Keratinocyte (primary cell): Measurements from ENCODE around the gene SPPL3.

Source experiments
- CTCF ChIP-seq, 3 experiments: IDR thresholded peaks in 1 of 3; conservative IDR thresholded peaks in 1 of 3; optimal IDR thresholded peaks in 1 of 3; 2 replicates in 2 of 3; 3 replicates in 1 of 3; pipeline versions ENCODE3 to v1.5.1; 2011; ENCODE audit warnings: low read length in 3 of 3, mild to moderate bottlenecking in 3 of 3, moderate library complexity in 2 of 3, control low read depth in 1 of 3, inconsistent platforms in 1 of 3; ENCODE audit not compliant: insufficient read depth in 2 of 3; ENCODE audit errors: extremely low read depth in 1 of 3
- EZH2 ChIP-seq: IDR thresholded peaks from one replicate; pipeline ENCODE4 v1.6.1; 2012; ENCODE audit warnings: inconsistent platforms, mild to moderate bottlenecking, low read length, moderate library complexity

GRCh38 chr12:120775862-120776552 is 128.2 kb downstream of the SPPL3 start:
- peak in 1 of 3 experiments; percentile 10 for TF ChIP-seq CTCF (optimal IDR thresholded peaks at IDR 0.05 in 1 of 3, IDR thresholded peaks at IDR 0.05 in 1 of 3, conservative IDR thresholded peaks at IDR 0.05 in 1 of 3; ENCODE audit: extremely low read depth in 1 of 3, insufficient read depth in 2 of 3, low read length in 3 of 3)
- TF ChIP-seq EZH2: no peak
